HCT116 (cell line): ENCODE data around the gene KCTD17. TPM values are rescaled to one million over a fixed set of nuclear protein-coding genes. Genes with fewer than 3 reads are reported as not detected.

Experiments used
- ATAC-seq: fragments of 200-7000 bp; cut with Tn5 transposase; 2 replicates; pipeline ENCODE4 v1.9.1; 2020; ENCODE audit warnings: mild to moderate bottlenecking, moderate library complexity
- BruUV-seq: library from RNA; stranded (reverse); fragments of 400-500 nt; replicated peaks from 2 replicates; lab custom pipeline; 2021; lab: Mats Ljungman, UMichigan
- CTCF ChIA-PET: fragments of 300-600 bp; sonication (Branson Sonifier 250); formaldehyde crosslinking; loops from one replicate; lab custom pipeline; 2021; ENCODE audit warnings: antibody characterized with exemption; lab: Charles Lee
- POLR2A ChIA-PET: fragments of 300-600, 350-600 bp; sonication (Branson Sonifier 250); formaldehyde crosslinking; loops from one replicate; lab custom pipeline; 2021; ENCODE audit warnings: antibody characterized with exemption; lab: Charles Lee
- RAD21 ChIA-PET, 2 experiments: fragments of 300-600 bp; sonication (Branson Sonifier 250); formaldehyde crosslinking; loops; one replicate each; lab custom pipeline; 2023; ENCODE audit warnings: low total read pairs in 2 of 2; ENCODE audit not compliant: uncharacterized antibody in 2 of 2, unreplicated experiment in 2 of 2, low non-redundant PET in 1 of 2; lab: Charles Lee
- DNase-seq: peaks from one replicate; pipeline ENCODE4 v3.0.0-alpha.2; 2010; ENCODE audit warnings: low read depth, low spot score
- H2AFZ ChIP-seq: fragments of 200-600 bp; shearing (Covaris generic), sonication (generic); 2 replicates; pipeline ENCODE4 v1.6.1; 2017; ENCODE audit warnings: low read depth, mixed run types, mixed read lengths, antibody characterized with exemption, low read length; ENCODE audit not compliant: poor library complexity, severe bottlenecking
- H3K27ac ChIP-seq: 2 replicates; pipeline ENCODE4 v1.5.1; 2012; ENCODE audit warnings: low read depth, low read length
- H3K27me3 ChIP-seq: fragments of 200-600 bp; sonication (generic); 2 replicates; pipeline ENCODE4 v1.6.1; 2016; ENCODE audit warnings: mixed run types, low read length, mixed read lengths; ENCODE audit not compliant: insufficient read depth
- H3K36me3 ChIP-seq, 2 experiments: fragments of 200-500 bp in 1 of 2; fragments of 200-600 bp in 1 of 2; sonication (Bioruptor generic) in 1 of 2; sonication (generic) in 1 of 2; 2 replicates each; pipeline versions ENCODE4 v1.5.1 to v1.6.1; 2014 to 2016; ENCODE audit warnings: low read length in 2 of 2, inconsistent platforms in 1 of 2, mixed read lengths in 1 of 2, mixed run types in 1 of 2; ENCODE audit not compliant: insufficient read depth in 2 of 2, control insufficient read depth in 1 of 2
- H3K4me1 ChIP-seq, 2 experiments: fragments of 200-600 bp in 1 of 2; sonication (generic) in 1 of 2; 2 replicates each; pipeline versions ENCODE4 v1.5.1 to v1.6.1; 2012 to 2017; ENCODE audit warnings: low read length in 2 of 2, inconsistent platforms in 1 of 2, mild to moderate bottlenecking in 1 of 2, mixed read lengths in 1 of 2, mixed run types in 1 of 2, moderate library complexity in 1 of 2; ENCODE audit not compliant: insufficient read depth in 2 of 2, control insufficient read depth in 1 of 2
- H3K4me2 ChIP-seq: fragments of 200-600 bp; sonication (generic); 2 replicates; pipeline ENCODE4 v1.6.1; 2017; ENCODE audit warnings: mixed run types, low read length, mixed read lengths
- H3K4me3 ChIP-seq, 2 experiments: fragments of 200-600 bp in 1 of 2; sonication (generic) in 1 of 2; replicated peaks in 1 of 2; 2 replicates each; pipeline ENCODE4 v1.5.1; 2011 to 2016; ENCODE audit warnings: low read length in 2 of 2, control low read depth in 1 of 2, low read depth in 1 of 2, mild to moderate bottlenecking in 1 of 2, mixed read lengths in 1 of 2, mixed run types in 1 of 2
- H3K79me2 ChIP-seq: fragments of 200-600 bp; sonication (generic); 2 replicates; pipeline ENCODE4 v1.6.1; 2017; ENCODE audit warnings: mild to moderate bottlenecking, mixed run types, low read length, moderate library complexity, mixed read lengths; ENCODE audit not compliant: insufficient read depth
- H3K9ac ChIP-seq: fragments of 200-600 bp; sonication (generic); 2 replicates; pipeline ENCODE4 v1.6.1; 2016; ENCODE audit warnings: low read length, mixed read lengths
- H3K9me2 ChIP-seq: fragments of 200-600 bp; sonication (generic), shearing (Covaris generic); 2 replicates; pipeline ENCODE4 v1.6.1; 2017; ENCODE audit warnings: mixed run types, mild to moderate bottlenecking, moderate library complexity; ENCODE audit not compliant: insufficient read depth
- H3K9me3 ChIP-seq, 2 experiments: fragments of 200-500 bp in 1 of 2; fragments of 200-600 bp in 1 of 2; sonication (Bioruptor generic) in 1 of 2; sonication (generic) in 1 of 2; 2 replicates each; pipeline ENCODE4 v1.6.1; 2014 to 2017; ENCODE audit warnings: low read length in 2 of 2, mixed read lengths in 2 of 2, inconsistent platforms in 1 of 2, low read depth in 1 of 2, mild to moderate bottlenecking in 1 of 2, mixed run types in 1 of 2, moderate library complexity in 1 of 2; ENCODE audit not compliant: control insufficient read depth in 1 of 2, insufficient read depth in 1 of 2
- H4K20me1 ChIP-seq: fragments of 200-600 bp; sonication (generic), shearing (Covaris generic); 2 replicates; pipeline ENCODE4 v1.6.1; 2017; ENCODE audit warnings: mixed run types, mild to moderate bottlenecking, moderate library complexity; ENCODE audit not compliant: insufficient read depth
- EZH2 ChIP-seq: fragments of 200-600 bp; sonication (generic); IDR thresholded peaks from 2 replicates; pipeline ENCODE4 v1.6.1; 2017; ENCODE audit warnings: antibody characterized with exemption, mixed run types
- EZH2phosphoT487 ChIP-seq: fragments of 200-600 bp; IDR thresholded peaks from 2 replicates; pipeline ENCODE4 v1.6.1; 2018; ENCODE audit warnings: antibody characterized with exemption, borderline replicate concordance
- JUND ChIP-seq: IDR thresholded peaks from 2 replicates; pipeline ENCODE4 v1.6.1; 2012
- POLR2A ChIP-seq: IDR thresholded peaks from 2 replicates; pipeline ENCODE4 v1.7.0; 2011; ENCODE audit warnings: borderline replicate concordance; ENCODE audit not compliant: insufficient read depth, insufficient read length; ENCODE audit errors: extremely low read depth
- POLR2AphosphoS5 ChIP-seq: IDR thresholded peaks from 2 replicates; pipeline ENCODE4 v1.6.1; 2011; ENCODE audit warnings: mild to moderate bottlenecking, low read depth, low read length, moderate library complexity
- SIN3A ChIP-seq: IDR thresholded peaks from 2 replicates; pipeline ENCODE4 v1.6.1; 2012; ENCODE audit warnings: low read depth
- SP1 ChIP-seq: IDR thresholded peaks from 2 replicates; pipeline ENCODE4 v1.6.1; 2012; ENCODE audit warnings: low read depth
- SRF ChIP-seq: IDR thresholded peaks from 2 replicates; pipeline ENCODE4 v1.6.1; 2012; ENCODE audit warnings: low read depth
- TCF7L2 ChIP-seq: IDR thresholded peaks from 2 replicates; pipeline ENCODE4 v1.7.0; 2011; ENCODE audit warnings: borderline replicate concordance, inconsistent platforms; ENCODE audit not compliant: insufficient read depth, insufficient read length; ENCODE audit errors: extremely low read depth
- YY1 ChIP-seq: IDR thresholded peaks from 2 replicates; pipeline ENCODE4 v1.6.1; 2011; ENCODE audit warnings: low read length, low read depth, moderate library complexity, mild to moderate bottlenecking; ENCODE audit not compliant: insufficient replicate concordance; ENCODE audit errors: extremely low read depth
- ZFX ChIP-seq: fragments of 450-650 bp; IDR thresholded peaks from 2 replicates; pipeline ENCODE4 v1.6.1; 2017
- ZNF274 ChIP-seq: fragments of 200-500 bp; sonication (Bioruptor generic); IDR thresholded peaks from 2 replicates; pipeline ENCODE4 v1.6.1; 2014; ENCODE audit warnings: mild to moderate bottlenecking, low read depth, low read length, inconsistent platforms
- intact Hi-C: fragments of 100-400 bp; cut with micrococcal nuclease; formaldehyde crosslinking; loops from 2 replicates; pipeline ENCODE4 v1.10.0; 2022
- total RNA-seq: library from RNA; stranded (reverse); gene quantifications from one replicate; pipeline ENCODE4 v1.2.1, GENCODE V29; 2021; ENCODE audit not compliant: unreplicated experiment
- TF ChIP-seq, protein P1 (sequence below): IDR thresholded peaks from 2 replicates; pipeline ENCODE4 v1.6.1; 2012
- TF ChIP-seq, protein P2 (sequence below): IDR thresholded peaks from 2 replicates; pipeline ENCODE4 v1.6.1; 2012
- TF ChIP-seq, protein P3 (sequence below), 3 experiments: fragments of 200-600 bp in 1 of 3; sonication (generic) in 1 of 3; IDR thresholded peaks in 2 of 3; conservative IDR thresholded peaks in 1 of 3; 2 replicates each; pipeline ENCODE4 v1.5.1; 2012 to 2017; ENCODE audit warnings: low read depth in 2 of 3, low read length in 2 of 3, antibody characterized with exemption in 1 of 3, borderline replicate concordance in 1 of 3, control low read depth in 1 of 3, mild to moderate bottlenecking in 1 of 3, mixed read lengths in 1 of 3, mixed run types in 1 of 3, moderate library complexity in 1 of 3; ENCODE audit not compliant: insufficient read depth in 1 of 3

Gene KCTD17
- total RNA-seq, 1 experiment from 2014 or later, result 23.4 TPM

DNA sequence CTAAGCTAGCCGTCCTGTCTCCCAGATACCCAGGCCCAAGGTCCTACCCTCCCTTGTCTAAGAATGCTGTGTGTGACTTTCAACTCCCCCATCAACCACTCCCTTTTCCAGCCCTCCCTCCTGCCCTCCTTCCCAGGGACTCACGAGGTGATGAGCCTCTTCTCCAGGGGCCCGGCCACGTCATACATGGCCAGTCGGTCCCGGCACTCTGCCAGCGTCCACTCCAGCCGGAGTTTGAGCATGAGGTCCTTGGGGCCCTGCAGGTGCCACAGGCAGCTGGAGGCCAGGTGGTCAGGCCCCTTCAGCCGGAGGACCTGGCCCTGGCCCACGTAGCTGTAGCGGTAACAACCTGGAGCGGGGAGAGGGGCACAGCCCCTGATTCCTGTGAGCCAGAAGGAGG, 37.9 kb downstream of the KCTD17 start:
- intact Hi-C loops, result no loop called here
- ChIA-PET POLR2A (no interaction called here), RAD21 (no interaction called here), CTCF (no interaction called here)
- Histone ChIP-seq H4K20me1 (no peaks in the 10 kb centered on the region), H3K36me3 (no peaks in the 10 kb centered on the region), H3K4me2 (no peak overlapping the region), H3K9me2 (no peaks in the 10 kb centered on the region), H3K79me2 (no peaks in the 10 kb centered on the region), H3K9me3 (no peaks in the 10 kb centered on the region), H2AFZ (no peak overlapping the region), H3K27me3 (no peaks in the 10 kb centered on the region), H3K4me1 (peaks cover 11 to 29% of the 10 kb centered on the region in 2 experiments), H3K27ac (no peak overlapping the region), H3K4me3 (no peak overlapping the region), H3K9ac (no peak overlapping the region)
- DNase-seq, result no peak
- no TSS peak for BruUV-seq
- TF ChIP-seq JUND (no peak), POLR2A (no peak), SIN3A (no peak), POLR2AphosphoS5 (no peak), EZH2 (no peak), ZFX (no peak), ZNF274 (no peak), SP1 (no peak)
- TF ChIP-seq, protein P1, sequence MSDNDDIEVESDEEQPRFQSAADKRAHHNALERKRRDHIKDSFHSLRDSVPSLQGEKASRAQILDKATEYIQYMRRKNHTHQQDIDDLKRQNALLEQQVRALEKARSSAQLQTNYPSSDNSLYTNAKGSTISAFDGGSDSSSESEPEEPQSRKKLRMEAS, result no peak
- no peak for ATAC-seq

DNA sequence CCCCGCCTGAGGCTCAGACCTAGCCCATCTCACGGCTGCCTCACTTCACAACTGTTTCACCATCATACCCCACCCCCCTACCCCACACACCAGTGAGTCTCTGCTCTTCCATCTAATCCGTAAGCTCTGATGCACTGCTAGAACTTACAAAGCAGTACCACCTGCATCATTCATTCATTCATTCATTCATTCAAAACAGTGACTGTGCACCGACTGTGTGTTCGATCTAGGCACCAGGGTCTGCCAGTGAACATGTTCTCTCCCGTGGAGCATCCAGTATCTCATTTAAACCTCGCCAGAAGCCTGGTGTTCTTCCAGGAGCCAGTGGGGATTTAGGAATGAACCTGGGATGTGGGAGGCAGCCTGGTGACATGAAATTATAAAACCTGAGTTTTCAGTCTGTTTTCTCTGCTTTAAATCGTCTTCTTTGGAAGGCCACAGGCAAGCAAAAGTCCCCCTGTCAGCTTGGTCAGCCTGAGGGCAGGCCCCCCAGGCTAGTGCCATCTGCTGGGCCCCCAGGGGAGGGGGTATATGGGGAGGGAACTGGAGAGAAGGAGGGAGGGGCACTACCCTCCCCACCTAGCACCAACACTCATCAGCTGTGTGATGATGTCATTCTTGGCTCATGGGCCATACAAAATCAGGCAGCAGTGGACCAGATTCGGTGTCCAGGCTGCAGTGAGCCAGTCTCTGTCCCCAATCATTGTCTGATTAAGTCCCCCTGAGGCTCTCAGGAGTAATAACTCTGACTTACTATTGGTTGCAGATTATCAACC, 39.6 kb downstream of the KCTD17 start:
- no peak overlapping the region for H3K9ac ChIP-seq
- H3K27ac ChIP-seq, result no peak overlapping the region
- H3K4me1 ChIP-seq, result peaks cover 11 to 29% of the 10 kb centered on the region in 2 experiments
- no peak overlapping the region for H2AFZ ChIP-seq
- BruUV-seq, result no TSS peak
- H3K36me3 ChIP-seq, result no peaks in the 10 kb centered on the region
- no peaks in the 10 kb centered on the region for H4K20me1 ChIP-seq
- no peaks in the 10 kb centered on the region; the same call in 1 of the 2 replicates for H3K27me3 ChIP-seq
- ChIA-PET RAD21 (no interaction called here), POLR2A (no interaction called here)
- no peak overlapping the region for H3K4me2 ChIP-seq
- H3K9me2 ChIP-seq, result no peaks in the 10 kb centered on the region
- TF ChIP-seq, protein P2, sequence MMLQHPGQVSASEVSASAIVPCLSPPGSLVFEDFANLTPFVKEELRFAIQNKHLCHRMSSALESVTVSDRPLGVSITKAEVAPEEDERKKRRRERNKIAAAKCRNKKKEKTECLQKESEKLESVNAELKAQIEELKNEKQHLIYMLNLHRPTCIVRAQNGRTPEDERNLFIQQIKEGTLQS, result no peak
- TF ChIP-seq ZNF274, result no peak
- no peak for TF ChIP-seq SRF
- TF ChIP-seq YY1, result no peak
- no peak for TF ChIP-seq POLR2A
- no peak for TF ChIP-seq SIN3A
- no peak for TF ChIP-seq SP1
- TF ChIP-seq EZH2phosphoT487, result no peak
- TF ChIP-seq, protein P3, sequence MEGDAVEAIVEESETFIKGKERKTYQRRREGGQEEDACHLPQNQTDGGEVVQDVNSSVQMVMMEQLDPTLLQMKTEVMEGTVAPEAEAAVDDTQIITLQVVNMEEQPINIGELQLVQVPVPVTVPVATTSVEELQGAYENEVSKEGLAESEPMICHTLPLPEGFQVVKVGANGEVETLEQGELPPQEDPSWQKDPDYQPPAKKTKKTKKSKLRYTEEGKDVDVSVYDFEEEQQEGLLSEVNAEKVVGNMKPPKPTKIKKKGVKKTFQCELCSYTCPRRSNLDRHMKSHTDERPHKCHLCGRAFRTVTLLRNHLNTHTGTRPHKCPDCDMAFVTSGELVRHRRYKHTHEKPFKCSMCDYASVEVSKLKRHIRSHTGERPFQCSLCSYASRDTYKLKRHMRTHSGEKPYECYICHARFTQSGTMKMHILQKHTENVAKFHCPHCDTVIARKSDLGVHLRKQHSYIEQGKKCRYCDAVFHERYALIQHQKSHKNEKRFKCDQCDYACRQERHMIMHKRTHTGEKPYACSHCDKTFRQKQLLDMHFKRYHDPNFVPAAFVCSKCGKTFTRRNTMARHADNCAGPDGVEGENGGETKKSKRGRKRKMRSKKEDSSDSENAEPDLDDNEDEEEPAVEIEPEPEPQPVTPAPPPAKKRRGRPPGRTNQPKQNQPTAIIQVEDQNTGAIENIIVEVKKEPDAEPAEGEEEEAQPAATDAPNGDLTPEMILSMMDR (IDR thresholded peaks at IDR 0.05 in 2 of 3, conservative IDR thresholded peaks at IDR 0.05 in 1 of 3; ENCODE audit: borderline replicate concordance in 1 of 3, insufficient read depth in 1 of 3, low read depth in 2 of 3, low read length in 2 of 3), result no peak
- no peak for TF ChIP-seq POLR2AphosphoS5
- TF ChIP-seq TCF7L2, result no peak
- TF ChIP-seq, all 23 proteins: peak for 0
- ATAC-seq (no peak), DNase-seq (no peak)
- intact Hi-C loops, result no loop called here
- Histone ChIP-seq H3K79me2 (no peaks in the 10 kb centered on the region), H3K9me3 (no peaks in the 10 kb centered on the region), H3K4me3 (no peak overlapping the region)
- CTCF ChIA-PET, result no interaction called here
